GM18526 (cell line): Measurements from ENCODE around the gene ALOX12B.

Experiments used
- POLR2A ChIP-seq: IDR thresholded peaks from 3 replicates; pipeline ENCODE4 v1.6.1; 2011; ENCODE audit not compliant: insufficient read length; ENCODE audit errors: extremely low read depth

The ALOX12B gene

DNA sequence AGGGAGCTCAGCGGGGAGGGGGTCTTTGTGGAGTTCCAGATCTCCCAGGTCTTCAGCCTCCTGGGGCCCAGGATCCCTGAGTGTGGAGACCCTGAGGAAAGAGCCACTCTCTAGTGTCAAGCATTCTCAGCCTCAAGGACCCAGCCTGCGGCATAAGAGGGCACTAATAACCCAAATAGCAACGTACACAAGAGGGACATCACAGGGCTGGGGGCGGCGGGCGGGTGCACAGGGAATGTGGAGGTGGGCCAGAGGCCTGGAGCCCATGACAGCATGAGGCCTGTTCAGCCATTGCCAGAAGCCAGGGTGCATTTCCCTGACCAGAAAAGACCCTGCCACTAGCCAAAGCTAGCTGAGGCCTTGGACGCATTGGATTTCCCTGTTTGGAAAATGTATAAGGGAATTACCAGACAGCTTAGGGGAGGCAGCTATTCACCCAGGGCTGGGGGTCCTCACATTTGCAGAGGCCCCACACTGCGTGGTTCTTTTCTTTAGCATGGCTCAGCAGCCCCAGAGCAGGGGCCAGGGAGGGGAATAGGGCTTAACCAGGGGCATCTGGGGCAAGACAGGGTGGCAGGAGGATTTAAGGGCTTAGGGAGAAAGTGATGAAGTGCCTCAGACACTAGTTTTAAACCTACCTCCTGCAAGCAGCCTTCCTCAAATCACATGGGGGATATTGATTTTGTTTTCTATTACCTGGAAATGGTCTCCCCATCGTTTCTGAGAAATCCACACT is 62.2 kb downstream of the ALOX12B start:
- no peak for TF ChIP-seq POLR2A
